ENCODE results near the gene SLC9B1.

DNA sequence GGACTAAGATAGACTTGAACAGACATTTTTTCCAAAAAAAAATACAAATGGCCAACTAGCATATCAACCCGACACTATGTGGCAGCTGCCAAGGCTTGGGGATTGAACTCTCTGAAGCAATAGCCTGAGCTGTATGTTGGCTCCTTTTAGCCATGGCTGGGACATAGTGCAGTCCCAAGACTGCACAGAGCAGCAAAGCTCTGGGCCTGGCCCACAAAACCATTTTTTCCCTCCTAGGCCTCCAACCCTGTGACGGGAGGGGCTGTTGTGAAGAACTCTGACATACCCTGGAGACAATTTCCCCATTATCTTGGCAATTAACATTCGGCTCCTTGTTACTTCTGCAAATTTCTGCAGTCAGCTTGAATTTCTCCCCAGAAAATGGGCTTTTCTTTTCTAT lies 100.6 kb downstream of the SLC9B1 start:
- TF ChIP-seq, protein P1, sequence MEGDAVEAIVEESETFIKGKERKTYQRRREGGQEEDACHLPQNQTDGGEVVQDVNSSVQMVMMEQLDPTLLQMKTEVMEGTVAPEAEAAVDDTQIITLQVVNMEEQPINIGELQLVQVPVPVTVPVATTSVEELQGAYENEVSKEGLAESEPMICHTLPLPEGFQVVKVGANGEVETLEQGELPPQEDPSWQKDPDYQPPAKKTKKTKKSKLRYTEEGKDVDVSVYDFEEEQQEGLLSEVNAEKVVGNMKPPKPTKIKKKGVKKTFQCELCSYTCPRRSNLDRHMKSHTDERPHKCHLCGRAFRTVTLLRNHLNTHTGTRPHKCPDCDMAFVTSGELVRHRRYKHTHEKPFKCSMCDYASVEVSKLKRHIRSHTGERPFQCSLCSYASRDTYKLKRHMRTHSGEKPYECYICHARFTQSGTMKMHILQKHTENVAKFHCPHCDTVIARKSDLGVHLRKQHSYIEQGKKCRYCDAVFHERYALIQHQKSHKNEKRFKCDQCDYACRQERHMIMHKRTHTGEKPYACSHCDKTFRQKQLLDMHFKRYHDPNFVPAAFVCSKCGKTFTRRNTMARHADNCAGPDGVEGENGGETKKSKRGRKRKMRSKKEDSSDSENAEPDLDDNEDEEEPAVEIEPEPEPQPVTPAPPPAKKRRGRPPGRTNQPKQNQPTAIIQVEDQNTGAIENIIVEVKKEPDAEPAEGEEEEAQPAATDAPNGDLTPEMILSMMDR (IDR thresholded peaks at IDR 0.05), result no peak
- TF ChIP-seq EZH2 (IDR thresholded peaks at IDR 0.05; ENCODE audit: borderline replicate concordance, insufficient read depth, low read depth, low read length, poor library complexity, severe bottlenecking), result no peak

Data from B cell (primary cell).